ENCODE data around the gene ANTXR2.

The ANTXR2 gene

DNA sequence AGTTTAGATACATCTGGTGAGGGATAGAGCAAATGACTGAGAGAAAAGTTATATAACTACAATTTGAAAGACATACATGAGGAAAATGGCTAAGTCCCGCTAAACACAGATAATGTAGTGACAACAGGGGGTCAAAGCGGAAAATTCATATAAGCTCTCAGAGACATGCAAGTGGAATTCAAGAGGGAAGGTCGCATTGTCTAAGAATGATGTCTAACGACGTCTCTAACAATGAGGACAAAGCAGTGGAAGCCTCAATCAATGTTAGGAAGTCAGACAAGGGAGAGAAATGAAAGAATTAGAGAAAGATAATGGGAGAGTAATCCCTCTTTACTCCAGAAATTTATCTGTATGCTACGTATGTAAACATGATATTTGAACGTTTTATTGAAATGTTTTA is 113.4 kb downstream of the ANTXR2 start:
- no peak overlapping the region for H3K27ac ChIP-seq (replicated peaks)
- H3K27me3 ChIP-seq (ENCODE audit: insufficient read depth, poor library complexity, severe bottlenecking): no peaks in the 10 kb centered on the region
- no peak for DNase-seq (ENCODE audit: low read depth in 1 of 2, low spot score in 1 of 2)
- TF ChIP-seq REST (IDR thresholded peaks at IDR 0.05; ENCODE audit: insufficient replicate concordance, low read depth) (no peak), SPI1 (IDR thresholded peaks at IDR 0.05; ENCODE audit: borderline replicate concordance, low read depth) (no peak), CTCF (IDR thresholded peaks at IDR 0.05; ENCODE audit: insufficient read depth, low read length) (no peak), POLR2AphosphoS5 (IDR thresholded peaks at IDR 0.05; ENCODE audit: low read depth) (no peak), GABPA (IDR thresholded peaks at IDR 0.05; ENCODE audit: low read depth) (no peak)
- H3K4me3 ChIP-seq (replicated peaks; ENCODE audit: insufficient read depth, low read length): no peak overlapping the region

DNA sequence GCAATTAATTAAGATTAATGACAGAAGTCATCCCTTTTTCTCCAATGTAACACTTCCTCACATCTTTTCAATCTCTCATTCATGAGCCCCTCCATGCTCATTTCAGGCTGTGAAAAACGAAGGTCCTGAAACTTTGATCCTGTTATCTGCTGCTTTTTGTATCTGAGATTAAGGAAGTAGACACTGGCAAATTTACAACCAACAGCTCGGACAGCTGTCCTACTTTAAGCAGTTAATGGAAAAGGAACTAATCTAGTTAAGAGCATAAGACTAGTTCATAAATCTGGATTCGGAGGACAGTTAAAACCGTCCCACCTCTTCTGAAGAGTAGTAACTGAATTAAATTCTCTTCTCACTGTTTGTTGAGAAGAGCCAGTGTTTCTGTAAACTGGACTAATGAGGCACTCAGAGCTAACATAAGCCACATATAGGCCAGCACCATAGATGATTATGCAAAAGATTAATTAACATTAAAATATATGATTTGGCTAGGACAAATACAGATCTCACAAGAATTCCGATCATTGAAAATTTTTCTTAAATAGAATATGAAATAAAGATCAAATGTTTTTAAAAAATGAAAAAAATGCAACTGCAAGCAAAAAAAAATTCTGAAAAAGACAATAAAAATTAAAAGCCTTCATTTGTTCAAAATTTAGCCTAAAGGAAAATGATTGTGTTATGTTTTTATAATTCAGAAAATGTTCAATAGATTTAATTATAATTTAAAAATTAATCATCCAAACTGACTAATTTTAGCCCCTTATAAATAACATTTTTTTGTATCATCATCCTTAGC is 114.4 kb downstream of the ANTXR2 start:
- H3K27me3 ChIP-seq (ENCODE audit: insufficient read depth, poor library complexity, severe bottlenecking): no peaks in the 10 kb centered on the region
- TF ChIP-seq POLR2AphosphoS5 (IDR thresholded peaks at IDR 0.05; ENCODE audit: low read depth) (no peak), CTCF (IDR thresholded peaks at IDR 0.05; ENCODE audit: insufficient read depth, low read length) (no peak), GABPA (IDR thresholded peaks at IDR 0.05; ENCODE audit: low read depth) (no peak), SPI1 (IDR thresholded peaks at IDR 0.05; ENCODE audit: borderline replicate concordance, low read depth) (no peak), REST (IDR thresholded peaks at IDR 0.05; ENCODE audit: insufficient replicate concordance, low read depth) (no peak)
- H3K27ac ChIP-seq (replicated peaks): no peak overlapping the region
- H3K4me3 ChIP-seq (replicated peaks; ENCODE audit: insufficient read depth, low read length): no peak overlapping the region
- peak in 1 of 2 experiments; percentile 23 for DNase-seq (ENCODE audit: low read depth in 1 of 2, low spot score in 1 of 2)

DNA sequence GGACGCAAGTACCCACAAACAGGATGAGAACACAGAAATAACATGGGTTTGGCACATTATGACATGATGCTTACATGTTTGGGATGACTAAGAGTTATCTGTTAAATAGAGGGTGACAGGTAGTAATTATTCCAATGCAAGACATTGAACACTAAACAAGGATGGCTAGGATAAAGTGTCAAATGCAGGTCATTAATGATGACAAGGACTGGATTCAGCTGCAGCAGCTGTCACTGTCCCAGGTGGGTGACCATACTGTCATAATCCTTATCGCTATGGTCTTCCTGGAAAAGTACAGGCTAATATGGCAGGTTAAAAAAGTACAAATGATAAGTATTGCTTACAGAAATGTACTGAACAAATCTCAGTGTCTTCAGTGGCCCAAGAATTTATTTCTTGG is 123.9 kb downstream of the ANTXR2 start:
- no peak for TF ChIP-seq POLR2AphosphoS5 (IDR thresholded peaks at IDR 0.05; ENCODE audit: low read depth)
- TF ChIP-seq SPI1 (IDR thresholded peaks at IDR 0.05; ENCODE audit: borderline replicate concordance, low read depth): no peak
- TF ChIP-seq REST (IDR thresholded peaks at IDR 0.05; ENCODE audit: insufficient replicate concordance, low read depth): no peak
- no peak for TF ChIP-seq GABPA (IDR thresholded peaks at IDR 0.05; ENCODE audit: low read depth)
- TF ChIP-seq CTCF (IDR thresholded peaks at IDR 0.05; ENCODE audit: insufficient read depth, low read length): no peak
- DNase-seq (ENCODE audit: low read depth in 1 of 2, low spot score in 1 of 2): no peak
- H3K27me3 ChIP-seq (ENCODE audit: insufficient read depth, poor library complexity, severe bottlenecking): no peaks in the 10 kb centered on the region
- no peak overlapping the region for H3K27ac ChIP-seq (replicated peaks)
- H3K4me3 ChIP-seq (replicated peaks; ENCODE audit: insufficient read depth, low read length): no peak overlapping the region
